DOHH2 (cell line): Measurements from ENCODE around the gene MCRIP1.

Experiments
- H3F3A ChIP-seq: fragments of 200-600 bp; sonication (generic), shearing (Covaris generic); 2 replicates; pipeline ENCODE4 v1.6.0; 2016; ENCODE audit warnings: antibody characterized with exemption, mild to moderate bottlenecking; ENCODE audit not compliant: control insufficient read depth, insufficient read depth
- H3K27ac ChIP-seq: fragments of 200-600 bp; sonication (generic); 2 replicates; pipeline ENCODE4 v1.5.1; 2014; ENCODE audit warnings: low read depth, mild to moderate bottlenecking, low read length, moderate library complexity
- H3K27me3 ChIP-seq: fragments of 200-600 bp; sonication (generic); 2 replicates; pipeline ENCODE4 v1.6.1; 2014; ENCODE audit warnings: mild to moderate bottlenecking, low read length, mixed read lengths; ENCODE audit not compliant: control insufficient read depth
- H3K36me3 ChIP-seq: fragments of 200-600 bp; sonication (generic); 2 replicates; pipeline ENCODE4 v1.6.1; 2014; ENCODE audit warnings: mild to moderate bottlenecking, low read length, moderate library complexity, mixed read lengths; ENCODE audit not compliant: control insufficient read depth
- H3K4me1 ChIP-seq: fragments of 200-600 bp; sonication (generic); 2 replicates; pipeline ENCODE4 v1.6.1; 2014; ENCODE audit warnings: mild to moderate bottlenecking, low read length, mixed read lengths; ENCODE audit not compliant: control insufficient read depth
- H3K4me2 ChIP-seq: fragments of 200-600 bp; sonication (generic); 2 replicates; pipeline ENCODE4 v1.6.0; 2014; ENCODE audit warnings: mild to moderate bottlenecking, low read length, moderate library complexity
- H3K4me3 ChIP-seq: fragments of 200-600 bp; sonication (generic); 2 replicates; pipeline ENCODE4 v1.5.1; 2014; ENCODE audit warnings: mild to moderate bottlenecking, low read length, mixed read lengths
- H3K79me2 ChIP-seq: fragments of 200-600 bp; sonication (generic); 2 replicates; pipeline ENCODE4 v1.6.1; 2014; ENCODE audit warnings: mild to moderate bottlenecking, low read length, mixed read lengths; ENCODE audit not compliant: control insufficient read depth
- H3K9me2 ChIP-seq: fragments of 200-600 bp; sonication (generic); replicated peaks from 2 replicates; pipeline ENCODE4 v1.6.1; 2014; ENCODE audit warnings: mild to moderate bottlenecking, low read length, mixed read lengths; ENCODE audit not compliant: control insufficient read depth
- H3K9me3 ChIP-seq: fragments of 200-600 bp; sonication (generic); 2 replicates; pipeline ENCODE4 v1.6.1; 2014; ENCODE audit warnings: antibody characterized with exemption, low read length, mixed read lengths; ENCODE audit not compliant: control insufficient read depth, insufficient read depth
- H4K20me1 ChIP-seq: fragments of 200-600 bp; sonication (generic); 2 replicates; pipeline ENCODE4 v1.6.0; 2014; ENCODE audit warnings: low read depth, mild to moderate bottlenecking, antibody characterized with exemption, low read length, moderate library complexity; ENCODE audit not compliant: control insufficient read depth, insufficient read depth
- EZH2phosphoT487 ChIP-seq: fragments of 200-600 bp; sonication (generic); IDR thresholded peaks from 2 replicates; pipeline ENCODE4 v1.6.1; 2017; ENCODE audit warnings: borderline replicate concordance, mild to moderate bottlenecking, antibody characterized with exemption, low read length, moderate library complexity, mixed read lengths
- TF ChIP-seq, protein P1 (sequence below): fragments of 200-600 bp; sonication (generic); IDR thresholded peaks from one replicate; pipeline ENCODE4 v1.5.1; 2014; ENCODE audit warnings: antibody characterized with exemption, mild to moderate bottlenecking, low read depth, low read length; ENCODE audit not compliant: poor library complexity, severe bottlenecking

MCRIP1 gene

DNA sequence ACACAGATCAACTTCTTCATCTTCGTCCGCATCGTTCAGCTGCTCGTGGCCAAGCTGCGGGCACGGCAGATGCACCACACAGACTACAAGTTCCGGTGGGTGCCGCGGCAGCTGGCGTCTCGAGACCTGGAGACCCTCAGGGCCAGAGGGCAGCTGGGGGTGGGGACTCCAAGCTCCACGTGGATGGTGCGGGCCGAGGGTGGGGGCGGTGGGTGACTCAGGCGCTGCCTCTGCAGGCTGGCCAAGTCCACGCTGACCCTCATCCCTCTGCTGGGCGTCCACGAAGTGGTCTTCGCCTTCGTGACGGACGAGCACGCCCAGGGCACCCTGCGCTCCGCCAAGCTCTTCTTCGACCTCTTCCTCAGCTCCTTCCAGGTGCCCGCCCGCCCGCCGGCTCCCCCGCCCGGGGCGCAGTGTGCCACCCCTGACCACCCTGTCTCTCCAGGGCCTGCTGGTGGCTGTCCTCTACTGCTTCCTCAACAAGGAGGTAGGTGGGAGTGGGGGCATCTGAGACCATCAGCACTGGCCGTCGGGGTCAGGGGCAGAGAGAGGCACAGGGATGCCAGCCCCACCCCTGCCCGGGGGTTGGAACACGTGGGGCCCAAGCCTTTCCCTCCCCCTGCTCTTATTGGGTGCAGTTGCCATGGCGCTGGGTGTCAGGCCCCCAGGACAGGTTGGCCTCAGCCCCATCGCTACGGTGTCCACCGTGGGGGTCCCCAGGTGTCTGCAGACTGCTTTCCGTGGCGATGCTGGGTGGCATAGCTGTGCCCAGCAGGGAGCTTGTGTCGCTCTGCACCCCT, 20.3 kb downstream of the MCRIP1 start:
- TF ChIP-seq, protein P1, sequence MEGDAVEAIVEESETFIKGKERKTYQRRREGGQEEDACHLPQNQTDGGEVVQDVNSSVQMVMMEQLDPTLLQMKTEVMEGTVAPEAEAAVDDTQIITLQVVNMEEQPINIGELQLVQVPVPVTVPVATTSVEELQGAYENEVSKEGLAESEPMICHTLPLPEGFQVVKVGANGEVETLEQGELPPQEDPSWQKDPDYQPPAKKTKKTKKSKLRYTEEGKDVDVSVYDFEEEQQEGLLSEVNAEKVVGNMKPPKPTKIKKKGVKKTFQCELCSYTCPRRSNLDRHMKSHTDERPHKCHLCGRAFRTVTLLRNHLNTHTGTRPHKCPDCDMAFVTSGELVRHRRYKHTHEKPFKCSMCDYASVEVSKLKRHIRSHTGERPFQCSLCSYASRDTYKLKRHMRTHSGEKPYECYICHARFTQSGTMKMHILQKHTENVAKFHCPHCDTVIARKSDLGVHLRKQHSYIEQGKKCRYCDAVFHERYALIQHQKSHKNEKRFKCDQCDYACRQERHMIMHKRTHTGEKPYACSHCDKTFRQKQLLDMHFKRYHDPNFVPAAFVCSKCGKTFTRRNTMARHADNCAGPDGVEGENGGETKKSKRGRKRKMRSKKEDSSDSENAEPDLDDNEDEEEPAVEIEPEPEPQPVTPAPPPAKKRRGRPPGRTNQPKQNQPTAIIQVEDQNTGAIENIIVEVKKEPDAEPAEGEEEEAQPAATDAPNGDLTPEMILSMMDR = no peak
- no peak for TF ChIP-seq EZH2phosphoT487
- Histone ChIP-seq H3K36me3 (no peaks in the 10 kb centered on the region), H3K4me3 (no peak overlapping the region), H4K20me1 (no peaks in the 10 kb centered on the region), H3K4me2 (no peak overlapping the region), H3K9me2 (no peaks in the 10 kb centered on the region), H3K27me3 (peaks cover 9% of the 10 kb centered on the region), H3K27ac (no peak overlapping the region), H3F3A (no peaks in the 10 kb centered on the region), H3K4me1 (no peaks in the 10 kb centered on the region), H3K79me2 (no peaks in the 10 kb centered on the region), H3K9me3 (no peaks in the 10 kb centered on the region)

DNA sequence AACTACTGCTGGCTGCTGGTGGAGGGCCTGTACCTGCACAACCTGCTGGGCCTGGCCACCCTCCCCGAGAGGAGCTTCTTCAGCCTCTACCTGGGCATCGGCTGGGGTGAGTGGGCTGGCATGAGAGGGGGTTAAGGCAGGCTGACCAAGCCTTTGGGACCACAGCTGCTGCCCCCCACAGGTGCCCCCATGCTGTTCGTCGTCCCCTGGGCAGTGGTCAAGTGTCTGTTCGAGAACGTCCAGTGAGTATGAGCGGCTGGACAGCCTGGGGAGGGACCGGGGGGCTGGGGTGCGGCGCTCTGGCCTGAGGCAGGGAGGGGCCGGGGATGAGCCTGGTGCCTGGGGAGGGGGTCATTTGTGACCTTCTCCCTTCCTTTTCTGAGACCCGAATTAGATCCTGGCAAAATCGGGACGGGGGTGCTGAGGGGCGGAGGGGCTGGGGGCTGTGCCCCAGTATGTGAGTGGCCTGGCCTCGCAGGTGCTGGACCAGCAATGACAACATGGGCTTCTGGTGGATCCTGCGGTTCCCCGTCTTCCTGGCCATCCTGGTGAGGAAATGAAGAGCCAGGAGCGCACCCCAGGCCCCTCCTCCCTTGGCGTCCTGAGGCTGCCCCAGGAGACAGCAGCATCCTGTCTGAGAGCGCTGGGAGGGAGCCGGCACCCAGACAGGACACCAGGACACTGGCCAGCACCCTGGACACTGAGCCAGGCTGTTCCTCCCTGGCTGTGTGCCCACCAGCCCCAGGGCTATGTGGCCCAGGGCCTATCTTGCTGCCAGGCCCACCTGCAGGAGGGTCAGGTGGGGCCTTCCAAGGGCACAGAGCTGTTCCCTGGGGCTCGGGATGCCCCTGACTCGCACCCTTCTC, 21.2 kb downstream of the MCRIP1 start:
- no peaks in the 10 kb centered on the region for H3K9me2 ChIP-seq

DNA sequence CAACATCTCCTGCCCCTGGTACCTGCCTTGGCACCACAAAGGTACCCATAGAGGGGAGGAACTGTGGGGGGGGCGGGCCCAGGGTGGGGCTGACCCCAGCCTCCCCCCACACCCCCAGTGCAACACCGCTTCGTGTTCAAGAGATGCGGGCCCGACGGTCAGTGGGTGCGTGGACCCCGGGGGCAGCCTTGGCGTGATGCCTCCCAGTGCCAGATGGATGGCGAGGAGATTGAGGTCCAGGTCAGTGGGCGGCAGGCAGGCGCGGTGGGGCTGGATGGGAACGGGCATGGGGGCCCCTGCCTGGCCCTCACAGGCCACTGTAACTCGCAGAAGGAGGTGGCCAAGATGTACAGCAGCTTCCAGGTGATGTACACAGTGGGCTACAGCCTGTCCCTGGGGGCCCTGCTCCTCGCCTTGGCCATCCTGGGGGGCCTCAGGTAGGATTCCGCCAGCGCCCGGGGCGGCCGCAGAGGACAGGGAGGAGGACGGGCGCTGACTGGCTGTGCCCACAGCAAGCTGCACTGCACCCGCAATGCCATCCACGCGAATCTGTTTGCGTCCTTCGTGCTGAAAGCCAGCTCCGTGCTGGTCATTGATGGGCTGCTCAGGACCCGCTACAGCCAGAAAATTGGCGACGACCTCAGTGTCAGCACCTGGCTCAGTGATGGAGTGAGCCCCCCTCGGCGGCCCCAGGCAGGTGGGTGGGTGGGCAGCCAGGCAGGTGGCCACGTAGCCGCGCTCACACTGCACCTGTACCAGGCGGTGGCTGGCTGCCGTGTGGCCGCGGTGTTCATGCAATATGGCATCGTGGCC, 22.0 kb downstream of the MCRIP1 start:
- H3K27ac ChIP-seq = no peak overlapping the region
- H3K4me3 ChIP-seq = no peak overlapping the region
- peaks cover 19% of the 10 kb centered on the region for H3K27me3 ChIP-seq
- H3K4me2 ChIP-seq = no peak overlapping the region
- no peaks in the 10 kb centered on the region for H3K4me1 ChIP-seq
- H3K79me2 ChIP-seq = no peaks in the 10 kb centered on the region
- no peaks in the 10 kb centered on the region for H3K9me2 ChIP-seq
- H4K20me1 ChIP-seq = no peaks in the 10 kb centered on the region
- no peaks in the 10 kb centered on the region for H3K36me3 ChIP-seq
- TF ChIP-seq EZH2phosphoT487 = no peak
- TF ChIP-seq, protein P1 = no peak
- H3K9me3 ChIP-seq = no peaks in the 10 kb centered on the region
- no peaks in the 10 kb centered on the region for H3F3A ChIP-seq

More for the DNA sequence above, 21.2 kb downstream of the MCRIP1 start:
- Histone ChIP-seq H3K36me3 (no peaks in the 10 kb centered on the region), H3K27ac (no peak overlapping the region), H3K4me1 (no peaks in the 10 kb centered on the region), H3K9me3 (no peaks in the 10 kb centered on the region), H3K4me3 (no peak overlapping the region), H3K4me2 (no peak overlapping the region), H3F3A (no peaks in the 10 kb centered on the region), H4K20me1 (no peaks in the 10 kb centered on the region), H3K27me3 (peaks cover 17% of the 10 kb centered on the region), H3K79me2 (no peaks in the 10 kb centered on the region)
- no peak for TF ChIP-seq EZH2phosphoT487
- TF ChIP-seq, protein P1 = no peak
